Measurements from ENCODE around the gene DIAPH3. TPM values are rescaled to one million over a fixed set of nuclear protein-coding genes. Genes with fewer than 3 reads are reported as not detected.

DIAPH3 gene
- total RNA-seq, 1 experiment from 2014 or later = 62.3 TPM

DNA sequence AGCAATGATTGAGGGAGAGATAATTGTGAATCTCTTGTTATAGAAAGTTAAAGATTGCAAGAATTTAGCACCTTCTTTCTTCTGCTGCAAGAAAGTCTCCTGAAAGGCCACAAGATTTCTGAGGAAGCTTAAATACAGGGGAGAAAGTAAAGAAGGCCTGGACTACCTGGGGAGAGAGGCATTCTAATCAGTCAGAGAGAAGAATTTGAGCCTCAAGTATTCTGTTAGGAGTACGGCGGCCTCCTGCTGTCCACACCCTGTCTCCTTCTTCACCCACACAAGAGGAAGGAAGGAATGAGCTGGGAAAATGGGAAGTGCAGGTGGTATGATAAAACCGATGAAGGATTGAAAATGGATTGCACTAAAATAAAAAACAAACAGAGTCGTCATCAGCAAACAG is 474.7 kb downstream of the DIAPH3 start:
- no peak for DNase-seq (ENCODE audit: low spot score)
- ChIA-PET CTCF (no interaction called here), POLR2A (ENCODE audit: low non-redundant PET) (no interaction called here)
- Histone ChIP-seq H3K4me3 (ENCODE audit: low read depth, low read length, poor library complexity, severe bottlenecking) (no peak overlapping the region), H3K9me3 (ENCODE audit: low read depth, low read length, poor library complexity, severe bottlenecking) (no peaks in the 10 kb centered on the region), H3K27ac (ENCODE audit: low read depth, low read length, poor library complexity, severe bottlenecking) (peak overlapping the region; percentile 29), H3K27me3 (replicated peaks; ENCODE audit: insufficient read depth, low read depth, low read length, poor library complexity) (no peaks in the 10 kb centered on the region), H3K4me1 (ENCODE audit: insufficient read depth, low read length, poor library complexity, severe bottlenecking) (peaks cover 74% of the 10 kb centered on the region), H3K36me3 (ENCODE audit: insufficient read depth, low read length, poor library complexity, severe bottlenecking) (no peaks in the 10 kb centered on the region)
- TF ChIP-seq EZH2 (IDR thresholded peaks at IDR 0.05; ENCODE audit: borderline replicate concordance, low read depth, low read length, poor library complexity, severe bottlenecking) = no peak
- TF ChIP-seq, protein P1, sequence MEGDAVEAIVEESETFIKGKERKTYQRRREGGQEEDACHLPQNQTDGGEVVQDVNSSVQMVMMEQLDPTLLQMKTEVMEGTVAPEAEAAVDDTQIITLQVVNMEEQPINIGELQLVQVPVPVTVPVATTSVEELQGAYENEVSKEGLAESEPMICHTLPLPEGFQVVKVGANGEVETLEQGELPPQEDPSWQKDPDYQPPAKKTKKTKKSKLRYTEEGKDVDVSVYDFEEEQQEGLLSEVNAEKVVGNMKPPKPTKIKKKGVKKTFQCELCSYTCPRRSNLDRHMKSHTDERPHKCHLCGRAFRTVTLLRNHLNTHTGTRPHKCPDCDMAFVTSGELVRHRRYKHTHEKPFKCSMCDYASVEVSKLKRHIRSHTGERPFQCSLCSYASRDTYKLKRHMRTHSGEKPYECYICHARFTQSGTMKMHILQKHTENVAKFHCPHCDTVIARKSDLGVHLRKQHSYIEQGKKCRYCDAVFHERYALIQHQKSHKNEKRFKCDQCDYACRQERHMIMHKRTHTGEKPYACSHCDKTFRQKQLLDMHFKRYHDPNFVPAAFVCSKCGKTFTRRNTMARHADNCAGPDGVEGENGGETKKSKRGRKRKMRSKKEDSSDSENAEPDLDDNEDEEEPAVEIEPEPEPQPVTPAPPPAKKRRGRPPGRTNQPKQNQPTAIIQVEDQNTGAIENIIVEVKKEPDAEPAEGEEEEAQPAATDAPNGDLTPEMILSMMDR (conservative IDR thresholded peaks at IDR 0.05; ENCODE audit: low read depth, low read length) = no peak
- BruUV-seq (replicated peaks) = no TSS peak
- intact Hi-C loops (cut with micrococcal nuclease; ENCODE audit: unreplicated experiment) = no loop called here

DNA sequence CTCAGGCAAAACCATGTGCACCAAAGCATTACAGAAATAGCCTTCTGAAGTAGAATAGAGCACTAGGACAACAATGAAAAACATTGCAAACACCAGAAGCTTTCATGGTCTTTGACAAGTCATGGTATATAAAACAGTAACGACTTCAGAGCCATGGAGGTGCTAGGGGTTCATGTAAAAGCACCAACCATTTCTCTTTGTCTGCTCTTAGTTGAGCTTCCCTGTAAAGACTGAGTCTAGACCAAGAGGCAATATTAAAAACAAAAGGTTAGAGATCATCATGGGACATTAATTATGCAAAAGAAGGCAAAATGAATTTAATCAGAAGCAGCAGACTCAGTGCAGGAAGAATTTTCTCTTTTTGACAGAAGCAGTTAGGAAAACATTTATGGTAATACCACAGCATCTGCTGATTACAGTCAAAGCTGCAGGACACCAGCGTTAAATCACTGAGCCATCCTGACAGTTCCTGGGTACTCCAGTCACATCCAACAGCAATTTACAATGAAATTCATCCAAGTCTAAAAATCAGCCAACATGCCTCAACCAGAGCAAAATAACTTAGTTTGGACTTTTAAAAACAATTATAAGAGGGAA is 476.8 kb downstream of the DIAPH3 start:
- POLR2A ChIA-PET (ENCODE audit: low non-redundant PET) = no interaction called here

DNA sequence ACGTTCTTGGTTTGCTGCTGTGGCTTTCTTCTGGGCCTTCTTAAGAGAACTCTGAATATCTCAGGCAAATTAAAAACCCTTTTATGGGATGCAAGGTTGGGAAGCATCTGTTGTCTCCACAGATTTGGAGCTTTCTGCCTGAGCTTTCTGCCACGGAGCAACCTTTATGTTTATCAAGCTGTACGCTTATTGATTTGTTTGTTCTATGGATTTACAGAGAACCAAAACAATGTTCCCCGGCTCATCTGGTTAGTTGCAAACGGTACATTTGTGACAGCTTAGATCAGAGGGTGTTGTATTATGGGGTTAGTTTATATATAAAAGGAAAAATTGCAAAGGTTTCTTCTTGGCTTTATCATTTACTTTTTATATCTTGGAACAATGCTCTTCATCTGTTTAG is 479.6 kb downstream of the DIAPH3 start:
- no TSS peak for BruUV-seq (replicated peaks)
- H3K27me3 ChIP-seq (replicated peaks; ENCODE audit: insufficient read depth, low read depth, low read length, poor library complexity) = no peaks in the 10 kb centered on the region
- H3K27ac ChIP-seq (ENCODE audit: low read depth, low read length, poor library complexity, severe bottlenecking) = peak overlapping the region; percentile 86
- H3K36me3 ChIP-seq (ENCODE audit: insufficient read depth, low read length, poor library complexity, severe bottlenecking) = no peaks in the 10 kb centered on the region
- ChIA-PET POLR2A (ENCODE audit: low non-redundant PET) (no interaction called here), CTCF (interaction anchor here (0.9 kb wide), 1 partner anchor 651 kb away, joined by 3 read pairs; no protein-coding TSS in a partner anchor)
- intact Hi-C loops (cut with micrococcal nuclease; ENCODE audit: unreplicated experiment) = loop anchor here (5.0 kb wide), 2 partner anchors 153 to 748 kb away; no protein-coding TSS in a partner anchor
- no peak overlapping the region for H3K4me3 ChIP-seq (ENCODE audit: low read depth, low read length, poor library complexity, severe bottlenecking)
- H3K9me3 ChIP-seq (ENCODE audit: low read depth, low read length, poor library complexity, severe bottlenecking) = no peaks in the 10 kb centered on the region
- no peak for TF ChIP-seq EZH2 (IDR thresholded peaks at IDR 0.05; ENCODE audit: borderline replicate concordance, low read depth, low read length, poor library complexity, severe bottlenecking)
- TF ChIP-seq, protein P1 (conservative IDR thresholded peaks at IDR 0.05; ENCODE audit: low read depth, low read length) = no peak
- DNase-seq (ENCODE audit: low spot score) = no peak
- H3K4me1 ChIP-seq (ENCODE audit: insufficient read depth, low read length, poor library complexity, severe bottlenecking) = peaks cover 98% of the 10 kb centered on the region

More for the DNA sequence above, 476.8 kb downstream of the DIAPH3 start:
- TF ChIP-seq EZH2 (IDR thresholded peaks at IDR 0.05; ENCODE audit: borderline replicate concordance, low read depth, low read length, poor library complexity, severe bottlenecking) = no peak
- TF ChIP-seq, protein P1 (conservative IDR thresholded peaks at IDR 0.05; ENCODE audit: low read depth, low read length) = no peak
- CTCF ChIA-PET = no interaction called here
- no peaks in the 10 kb centered on the region for H3K27me3 ChIP-seq (replicated peaks; ENCODE audit: insufficient read depth, low read depth, low read length, poor library complexity)
- H3K9me3 ChIP-seq (ENCODE audit: low read depth, low read length, poor library complexity, severe bottlenecking) = no peaks in the 10 kb centered on the region
- peak overlapping the region; percentile 86 for H3K27ac ChIP-seq (ENCODE audit: low read depth, low read length, poor library complexity, severe bottlenecking)
- BruUV-seq (replicated peaks) = no TSS peak
- peak; percentile 84 for DNase-seq (ENCODE audit: low spot score)
- intact Hi-C loops (cut with micrococcal nuclease; ENCODE audit: unreplicated experiment) = no loop called here
- no peaks in the 10 kb centered on the region for H3K36me3 ChIP-seq (ENCODE audit: insufficient read depth, low read length, poor library complexity, severe bottlenecking)
- H3K4me1 ChIP-seq (ENCODE audit: insufficient read depth, low read length, poor library complexity, severe bottlenecking) = peaks cover 88% of the 10 kb centered on the region
- H3K4me3 ChIP-seq (ENCODE audit: low read depth, low read length, poor library complexity, severe bottlenecking) = no peak overlapping the region

Data from A673 (cell line).